ENCODE results near the gene DBX1. TPM values are rescaled to one million over a fixed set of nuclear protein-coding genes. Genes with fewer than 3 reads are reported as not detected.

The DBX1 gene
- total and polyA plus RNA-seq, 10 of the 15 experiments (the other 5 are each of a cell fraction or from before 2014, with no cell fraction given): not detected

GRCh38 chr11:20197881-20198280 is 37.6 kb upstream of the DBX1 start (continued):
- TF ChIP-seq, protein P1, sequence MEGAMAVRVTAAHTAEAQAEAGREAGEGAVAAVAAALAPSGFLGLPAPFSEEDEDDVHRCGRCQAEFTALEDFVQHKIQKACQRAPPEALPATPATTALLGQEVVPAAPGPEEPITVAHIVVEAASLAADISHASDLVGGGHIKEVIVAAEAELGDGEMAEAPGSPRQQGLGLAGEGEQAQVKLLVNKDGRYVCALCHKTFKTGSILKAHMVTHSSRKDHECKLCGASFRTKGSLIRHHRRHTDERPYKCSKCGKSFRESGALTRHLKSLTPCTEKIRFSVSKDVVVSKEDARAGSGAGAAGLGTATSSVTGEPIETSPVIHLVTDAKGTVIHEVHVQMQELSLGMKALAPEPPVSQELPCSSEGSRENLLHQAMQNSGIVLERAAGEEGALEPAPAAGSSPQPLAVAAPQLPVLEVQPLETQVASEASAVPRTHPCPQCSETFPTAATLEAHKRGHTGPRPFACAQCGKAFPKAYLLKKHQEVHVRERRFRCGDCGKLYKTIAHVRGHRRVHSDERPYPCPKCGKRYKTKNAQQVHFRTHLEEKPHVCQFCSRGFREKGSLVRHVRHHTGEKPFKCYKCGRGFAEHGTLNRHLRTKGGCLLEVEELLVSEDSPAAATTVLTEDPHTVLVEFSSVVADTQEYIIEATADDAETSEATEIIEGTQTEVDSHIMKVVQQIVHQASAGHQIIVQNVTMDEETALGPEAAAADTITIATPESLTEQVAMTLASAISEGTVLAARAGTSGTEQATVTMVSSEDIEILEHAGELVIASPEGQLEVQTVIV (IDR thresholded peaks at IDR 0.05; ENCODE audit: borderline replicate concordance, partially characterized antibody): no peak
- no peak for TF ChIP-seq ZBTB40 (IDR thresholded peaks at IDR 0.05; ENCODE audit: borderline replicate concordance)
- no peak for TF ChIP-seq MEF2A (IDR thresholded peaks at IDR 0.05; ENCODE audit: insufficient read depth, low read depth, low read length)
- TF ChIP-seq EZH2 (IDR thresholded peaks at IDR 0.05; ENCODE audit: borderline replicate concordance, control insufficient read depth, low read depth, low read length): no peak
- TF ChIP-seq HDGF (IDR thresholded peaks at IDR 0.05): no peak
- TF ChIP-seq, protein P2, sequence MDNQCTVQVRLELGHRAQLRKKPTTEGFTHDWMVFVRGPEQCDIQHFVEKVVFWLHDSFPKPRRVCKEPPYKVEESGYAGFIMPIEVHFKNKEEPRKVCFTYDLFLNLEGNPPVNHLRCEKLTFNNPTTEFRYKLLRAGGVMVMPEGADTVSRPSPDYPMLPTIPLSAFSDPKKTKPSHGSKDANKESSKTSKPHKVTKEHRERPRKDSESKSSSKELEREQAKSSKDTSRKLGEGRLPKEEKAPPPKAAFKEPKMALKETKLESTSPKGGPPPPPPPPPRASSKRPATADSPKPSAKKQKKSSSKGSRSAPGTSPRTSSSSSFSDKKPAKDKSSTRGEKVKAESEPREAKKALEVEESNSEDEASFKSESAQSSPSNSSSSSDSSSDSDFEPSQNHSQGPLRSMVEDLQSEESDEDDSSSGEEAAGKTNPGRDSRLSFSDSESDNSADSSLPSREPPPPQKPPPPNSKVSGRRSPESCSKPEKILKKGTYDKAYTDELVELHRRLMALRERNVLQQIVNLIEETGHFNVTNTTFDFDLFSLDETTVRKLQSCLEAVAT (IDR thresholded peaks at IDR 0.05): no peak
- TF ChIP-seq NRF1 (conservative IDR thresholded peaks at IDR 0.05; ENCODE audit: low read depth, low read length): no peak
- TF ChIP-seq YY1 (IDR thresholded peaks at IDR 0.05; ENCODE audit: low read depth, low read length): no peak
- TF ChIP-seq ESRRA (IDR thresholded peaks at IDR 0.05; ENCODE audit: low read length): no peak
- TF ChIP-seq ZNF622 (IDR thresholded peaks at IDR 0.05): no peak
- TF ChIP-seq, protein P3, sequence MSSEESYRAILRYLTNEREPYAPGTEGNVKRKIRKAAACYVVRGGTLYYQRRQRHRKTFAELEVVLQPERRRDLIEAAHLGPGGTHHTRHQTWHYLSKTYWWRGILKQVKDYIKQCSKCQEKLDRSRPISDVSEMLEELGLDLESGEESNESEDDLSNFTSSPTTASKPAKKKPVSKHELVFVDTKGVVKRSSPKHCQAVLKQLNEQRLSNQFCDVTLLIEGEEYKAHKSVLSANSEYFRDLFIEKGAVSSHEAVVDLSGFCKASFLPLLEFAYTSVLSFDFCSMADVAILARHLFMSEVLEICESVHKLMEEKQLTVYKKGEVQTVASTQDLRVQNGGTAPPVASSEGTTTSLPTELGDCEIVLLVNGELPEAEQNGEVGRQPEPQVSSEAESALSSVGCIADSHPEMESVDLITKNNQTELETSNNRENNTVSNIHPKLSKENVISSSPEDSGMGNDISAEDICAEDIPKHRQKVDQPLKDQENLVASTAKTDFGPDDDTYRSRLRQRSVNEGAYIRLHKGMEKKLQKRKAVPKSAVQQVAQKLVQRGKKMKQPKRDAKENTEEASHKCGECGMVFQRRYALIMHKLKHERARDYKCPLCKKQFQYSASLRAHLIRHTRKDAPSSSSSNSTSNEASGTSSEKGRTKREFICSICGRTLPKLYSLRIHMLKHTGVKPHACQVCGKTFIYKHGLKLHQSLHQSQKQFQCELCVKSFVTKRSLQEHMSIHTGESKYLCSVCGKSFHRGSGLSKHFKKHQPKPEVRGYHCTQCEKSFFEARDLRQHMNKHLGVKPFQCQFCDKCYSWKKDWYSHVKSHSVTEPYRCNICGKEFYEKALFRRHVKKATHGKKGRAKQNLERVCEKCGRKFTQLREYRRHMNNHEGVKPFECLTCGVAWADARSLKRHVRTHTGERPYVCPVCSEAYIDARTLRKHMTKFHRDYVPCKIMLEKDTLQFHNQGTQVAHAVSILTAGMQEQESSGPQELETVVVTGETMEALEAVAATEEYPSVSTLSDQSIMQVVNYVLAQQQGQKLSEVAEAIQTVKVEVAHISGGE (CRISPR knock-in tag; IDR thresholded peaks at IDR 0.05): no peak
- TF ChIP-seq YBX1 (IDR thresholded peaks at IDR 0.05): no peak
- TF ChIP-seq, protein P4, sequence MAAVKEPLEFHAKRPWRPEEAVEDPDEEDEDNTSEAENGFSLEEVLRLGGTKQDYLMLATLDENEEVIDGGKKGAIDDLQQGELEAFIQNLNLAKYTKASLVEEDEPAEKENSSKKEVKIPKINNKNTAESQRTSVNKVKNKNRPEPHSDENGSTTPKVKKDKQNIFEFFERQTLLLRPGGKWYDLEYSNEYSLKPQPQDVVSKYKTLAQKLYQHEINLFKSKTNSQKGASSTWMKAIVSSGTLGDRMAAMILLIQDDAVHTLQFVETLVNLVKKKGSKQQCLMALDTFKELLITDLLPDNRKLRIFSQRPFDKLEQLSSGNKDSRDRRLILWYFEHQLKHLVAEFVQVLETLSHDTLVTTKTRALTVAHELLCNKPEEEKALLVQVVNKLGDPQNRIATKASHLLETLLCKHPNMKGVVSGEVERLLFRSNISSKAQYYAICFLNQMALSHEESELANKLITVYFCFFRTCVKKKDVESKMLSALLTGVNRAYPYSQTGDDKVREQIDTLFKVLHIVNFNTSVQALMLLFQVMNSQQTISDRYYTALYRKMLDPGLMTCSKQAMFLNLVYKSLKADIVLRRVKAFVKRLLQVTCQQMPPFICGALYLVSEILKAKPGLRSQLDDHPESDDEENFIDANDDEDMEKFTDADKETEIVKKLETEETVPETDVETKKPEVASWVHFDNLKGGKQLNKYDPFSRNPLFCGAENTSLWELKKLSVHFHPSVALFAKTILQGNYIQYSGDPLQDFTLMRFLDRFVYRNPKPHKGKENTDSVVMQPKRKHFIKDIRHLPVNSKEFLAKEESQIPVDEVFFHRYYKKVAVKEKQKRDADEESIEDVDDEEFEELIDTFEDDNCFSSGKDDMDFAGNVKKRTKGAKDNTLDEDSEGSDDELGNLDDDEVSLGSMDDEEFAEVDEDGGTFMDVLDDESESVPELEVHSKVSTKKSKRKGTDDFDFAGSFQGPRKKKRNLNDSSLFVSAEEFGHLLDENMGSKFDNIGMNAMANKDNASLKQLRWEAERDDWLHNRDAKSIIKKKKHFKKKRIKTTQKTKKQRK (IDR thresholded peaks at IDR 0.05; ENCODE audit: low read depth, low read length): no peak
- TF ChIP-seq RELA (IDR thresholded peaks at IDR 0.05; ENCODE audit: borderline replicate concordance, partially characterized antibody): no peak
- no peak for TF ChIP-seq SREBF2 (IDR thresholded peaks at IDR 0.05; ENCODE audit: low read length)
